ENCODE results near the gene RHBDD2.
A peak's percentile ranks its signal among the peaks of the same experiment; 100 is the strongest.
"Not testable (repeated sequence)": the region's sequence is repeated elsewhere in the genome, so short reads cannot be mapped to it uniquely, and the experiment has no call there.

The RHBDD2 gene

DNA sequence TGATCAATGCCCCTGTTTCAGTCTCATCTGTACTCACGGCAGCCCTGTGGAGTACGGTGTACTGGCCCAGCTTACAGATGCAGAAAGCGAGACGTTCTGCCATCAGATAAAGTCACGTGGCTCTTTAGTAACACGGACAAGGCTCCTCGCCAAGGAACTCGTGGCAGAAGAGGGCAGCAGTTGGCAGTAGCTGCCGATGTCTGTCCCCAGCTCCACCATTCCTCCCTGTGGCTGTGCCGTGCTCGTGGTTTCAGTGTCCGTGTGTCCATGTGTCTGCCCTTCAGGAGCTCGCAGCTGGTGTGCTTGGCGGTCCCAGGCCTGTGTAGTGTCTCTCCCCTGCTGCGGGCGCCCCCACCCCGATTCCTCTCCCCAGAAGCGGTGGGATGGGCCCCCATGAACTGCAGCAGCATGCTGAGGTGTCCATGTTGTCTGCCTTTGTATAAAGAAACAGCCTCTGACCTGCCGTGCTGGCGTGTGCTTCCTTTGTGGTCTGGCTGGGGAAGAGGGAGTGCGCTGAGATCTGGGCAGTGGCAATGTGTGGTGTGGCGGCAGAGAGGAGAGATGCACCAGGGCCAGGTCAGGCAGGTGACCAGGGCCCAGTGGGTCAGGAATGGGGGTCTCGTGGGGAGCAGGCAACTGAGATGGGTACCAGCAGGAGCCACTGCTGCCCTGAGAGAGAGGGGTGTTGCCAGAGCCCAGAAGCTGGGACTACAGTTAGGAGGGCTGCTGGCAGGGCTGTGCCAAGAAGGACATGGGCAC is 9.8 kb downstream of the RHBDD2 start:
- peak in 49 of 56 donors; percentile 15 to 86 (median 53) for DNase-seq

DNA sequence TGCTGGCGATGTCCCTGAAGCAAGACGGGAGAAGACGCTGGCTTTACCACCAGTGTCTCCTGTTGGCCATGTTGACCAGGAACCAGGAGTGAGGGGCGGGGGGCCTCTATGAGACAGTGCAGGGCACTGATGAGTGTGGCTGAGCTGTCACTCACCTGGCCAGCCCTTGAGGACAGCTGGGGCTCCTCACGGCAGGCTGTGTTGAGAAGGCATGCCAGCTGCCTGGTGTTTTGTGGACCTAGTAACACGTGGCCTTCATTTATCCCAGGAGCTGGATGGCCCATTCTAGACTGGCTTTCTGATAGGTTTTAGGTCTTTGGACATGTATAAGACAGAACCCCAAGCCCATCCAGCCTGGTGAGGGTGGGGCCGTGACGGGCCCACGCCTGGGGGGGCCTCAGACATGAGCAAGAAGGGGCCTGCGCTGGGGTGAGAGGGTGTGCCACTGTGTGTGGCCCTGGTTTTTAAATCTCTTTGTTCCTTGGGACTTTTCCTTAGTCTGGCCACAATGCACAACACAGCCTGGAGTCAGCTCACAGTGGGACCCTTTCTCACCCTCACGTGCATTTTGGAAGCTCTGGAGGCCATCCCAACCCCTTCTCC is 10.5 kb downstream of the RHBDD2 start:
- DNase-seq: no peak

DNA sequence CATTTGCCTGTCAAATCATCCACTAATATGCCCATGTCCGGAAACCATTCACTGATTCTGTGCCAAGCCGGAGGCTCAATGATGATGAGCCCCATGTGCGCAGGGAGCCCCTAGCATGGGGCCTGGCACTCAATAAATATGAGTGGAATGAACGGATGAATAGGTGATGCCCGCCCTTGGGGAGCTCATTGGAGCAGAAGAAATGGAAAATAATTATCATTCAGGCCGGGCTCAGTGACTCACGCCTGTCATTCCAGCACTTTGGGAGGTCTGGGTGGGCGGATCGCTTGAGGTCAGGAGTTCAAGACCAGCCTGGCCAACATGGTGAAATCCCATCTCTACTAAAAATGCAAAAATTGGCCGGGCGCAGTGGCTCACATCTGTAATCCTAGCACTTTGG is 11.0 kb downstream of the RHBDD2 start:
- no peak for DNase-seq

- peak in 4 of 56 donors; percentile 8 to 42 (median 34) for DNase-seq
These were observed 12.4 kb downstream of the RHBDD2 start for GRCh38 chr7:75891237-75891636.

DNA sequence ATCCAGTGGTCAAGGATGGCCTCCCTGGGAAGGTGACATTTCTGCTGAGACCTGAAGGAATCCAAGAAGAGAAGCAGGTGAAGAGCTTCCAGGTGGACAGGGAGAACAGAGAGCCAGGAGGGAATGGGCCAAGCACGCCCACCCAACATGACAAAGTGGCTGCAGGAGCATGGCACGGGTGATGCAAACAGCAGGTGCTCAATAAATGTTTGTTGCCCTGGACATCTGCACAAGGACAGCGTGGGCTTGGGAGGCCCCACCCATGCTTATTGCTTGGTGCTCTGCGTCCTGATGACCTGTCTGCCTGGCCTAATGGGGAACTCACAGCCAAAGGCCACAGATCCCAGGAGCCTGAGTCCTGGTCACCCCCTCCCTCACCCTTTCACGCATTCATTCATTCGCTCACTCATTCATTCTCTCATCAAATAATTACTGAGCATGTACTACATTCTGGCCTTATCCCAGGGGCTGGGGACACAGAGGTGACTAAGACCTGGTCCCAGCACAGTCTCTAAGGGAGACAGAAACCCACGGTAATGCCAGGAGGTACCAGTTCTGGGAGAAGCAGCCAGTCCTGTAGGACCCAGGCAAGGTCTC is 13.1 kb downstream of the RHBDD2 start:
- DNase-seq: no peak

DNA sequence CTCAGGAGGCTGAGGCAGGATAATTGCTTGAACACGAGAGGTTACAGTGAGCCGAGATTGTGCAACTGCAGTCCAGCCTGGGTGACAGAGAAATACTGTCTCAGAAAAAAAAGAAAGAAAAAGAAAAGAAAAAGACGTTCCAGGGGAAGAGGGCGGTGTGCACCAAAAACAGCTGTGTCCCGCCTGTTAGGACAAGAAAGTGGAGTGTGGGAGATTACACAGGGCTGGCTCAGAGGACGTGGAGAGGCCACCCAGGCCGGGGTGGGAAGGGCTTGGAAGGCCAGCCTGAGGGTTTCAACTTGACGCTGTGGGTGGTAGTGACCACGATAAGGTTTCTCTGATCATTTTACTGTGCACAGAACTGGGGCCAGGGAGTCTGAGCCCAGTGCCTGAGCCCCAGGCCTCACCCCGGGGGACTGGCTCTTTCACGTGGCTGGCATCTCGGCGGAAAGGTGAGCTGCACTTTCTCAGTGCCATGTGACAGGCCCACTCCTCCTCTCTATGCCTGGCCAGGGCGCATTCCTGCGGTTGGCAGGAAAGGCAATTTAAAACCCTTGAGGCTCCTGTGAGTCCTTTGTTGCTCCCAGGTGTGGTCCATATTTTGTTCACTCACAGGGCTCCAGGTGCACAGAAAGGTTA is 13.9 kb downstream of the RHBDD2 start:
- DNase-seq: no peak

DNA sequence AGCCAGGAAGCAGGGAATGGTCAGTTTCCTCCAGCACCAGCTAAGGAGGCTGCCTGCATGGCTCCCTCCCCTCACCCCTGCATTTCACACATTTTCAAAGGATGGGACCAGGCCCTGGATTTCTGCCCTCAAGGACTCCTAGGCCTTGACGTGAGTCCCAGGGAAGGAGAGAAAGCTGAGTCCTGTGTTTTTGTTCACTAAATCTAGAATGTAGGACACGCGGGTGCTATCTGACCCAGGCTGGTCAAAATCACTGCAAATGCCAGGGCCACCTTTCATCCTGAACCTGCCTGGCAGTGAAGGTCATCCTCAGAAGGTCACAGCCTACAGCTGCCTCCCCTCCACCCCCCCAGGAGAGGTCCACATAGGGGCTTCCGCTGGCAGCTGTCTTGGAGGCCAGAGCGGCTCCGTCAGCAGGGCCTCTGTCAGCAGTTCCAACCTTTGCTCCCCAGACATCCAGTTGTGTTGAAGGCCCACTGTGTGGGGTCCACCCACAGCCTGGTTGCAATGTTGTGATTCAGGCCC is 18.0 kb downstream of the RHBDD2 start:
- no peak for DNase-seq

- no peak for DNase-seq
These were observed 21.9 kb downstream of the RHBDD2 start for GRCh38 chr7:75900617-75901315.

GRCh38 chr7:75905785-75906604 is 27.2 kb downstream of the RHBDD2 start:
- DNase-seq: peak in 54 of 56 donors; percentile 6 to 83 (median 56)

DNA sequence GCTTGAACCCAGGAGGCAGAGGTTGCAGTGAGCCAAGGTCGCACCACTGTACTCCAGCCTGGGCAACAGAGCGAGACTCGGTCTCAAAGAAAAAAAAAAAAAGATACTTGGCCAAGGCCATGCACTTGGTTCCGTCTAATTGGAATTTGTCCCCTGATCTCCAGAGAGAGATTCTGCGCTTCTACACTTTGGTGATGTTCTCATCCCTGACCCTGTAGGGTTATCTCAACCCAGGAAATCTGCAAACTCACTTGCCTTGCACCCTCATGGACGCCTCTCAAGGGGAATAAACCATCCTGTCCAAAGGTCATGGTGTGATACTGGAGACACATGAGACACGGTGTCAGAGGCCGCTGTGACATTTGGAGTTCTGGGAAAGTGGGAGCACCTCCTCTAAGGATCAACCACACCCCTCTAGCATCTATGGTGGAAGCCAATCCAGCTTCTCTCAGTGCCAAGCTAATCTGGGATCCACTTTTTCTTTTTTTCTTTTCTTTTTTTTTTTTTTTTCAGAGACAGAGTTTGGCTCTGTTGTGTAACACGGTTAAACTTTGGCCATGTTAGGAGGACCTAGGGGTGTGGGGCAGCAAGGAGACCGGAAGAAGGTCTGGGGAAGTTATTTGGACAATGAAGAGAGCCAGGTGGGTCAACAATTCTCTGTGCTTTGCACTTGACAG is 28.3 kb downstream of the RHBDD2 start:
- no peak for DNase-seq

DNA sequence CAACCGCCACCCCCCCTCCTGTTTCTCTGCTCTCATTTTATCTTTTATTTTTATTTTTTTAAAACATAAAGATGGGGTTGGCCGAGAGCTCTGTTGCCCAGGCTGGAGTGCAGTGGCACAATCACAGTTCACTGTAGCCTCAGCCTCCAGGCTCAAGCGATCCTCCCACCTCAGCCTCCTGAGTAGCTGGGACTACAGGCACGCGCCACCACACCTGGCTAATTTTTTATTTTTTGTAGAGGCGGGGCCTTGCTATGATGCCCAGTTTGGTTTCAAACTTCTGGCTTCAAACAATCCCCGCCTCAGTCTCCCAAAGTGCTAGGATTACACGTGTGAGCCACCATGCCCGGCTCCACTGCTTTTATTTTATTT is 28.8 kb downstream of the RHBDD2 start:
- DNase-seq: not testable (repeated sequence)

- no peak for DNase-seq
These were observed 30.8 kb downstream of the RHBDD2 start for GRCh38 chr7:75909521-75910132.

- DNase-seq: not testable (repeated sequence)
These were observed 32.4 kb downstream of the RHBDD2 start for GRCh38 chr7:75911186-75911585.

DNA sequence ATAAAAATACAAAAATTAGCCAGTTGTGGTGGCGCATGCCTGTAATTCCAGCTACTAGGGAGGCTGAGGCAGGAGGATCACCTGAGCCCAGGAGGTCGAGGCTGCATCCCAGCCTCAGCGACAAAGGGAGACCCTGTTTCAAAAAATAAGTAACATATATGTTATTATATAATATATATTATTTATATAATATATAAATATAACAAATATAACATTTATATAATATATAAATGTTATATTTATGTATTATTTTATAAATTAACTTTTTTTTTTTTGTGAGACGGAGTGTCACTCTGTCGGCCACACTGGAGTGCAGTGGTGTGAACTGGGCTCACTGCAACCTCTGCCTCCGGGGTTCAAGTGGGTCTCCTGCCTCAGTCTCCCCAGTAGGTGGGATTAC is 34.6 kb downstream of the RHBDD2 start:
- DNase-seq: no peak

DNA sequence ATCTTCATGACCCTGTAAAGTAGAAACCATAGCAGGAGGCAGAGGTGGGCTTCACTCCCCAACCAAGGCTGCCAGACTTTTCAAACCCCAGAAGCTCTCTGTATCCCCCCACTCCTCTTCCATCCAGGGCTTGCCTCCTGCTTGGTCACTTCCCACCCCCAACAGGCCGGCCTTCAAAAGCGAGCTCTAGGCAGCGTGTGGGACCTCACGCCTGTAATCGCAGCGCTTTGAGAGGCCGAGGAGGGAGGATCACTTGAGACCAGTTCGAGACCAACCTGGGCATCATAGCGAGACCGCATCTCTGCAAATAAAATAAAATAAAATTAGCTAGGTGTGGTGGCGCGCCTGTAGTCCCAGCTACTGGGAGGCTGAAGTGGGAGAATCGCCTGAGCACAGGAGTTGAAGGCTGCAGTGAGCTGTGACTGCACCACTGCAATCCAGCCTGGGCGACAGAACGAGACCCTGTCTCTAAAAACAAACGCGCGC is 35.4 kb downstream of the RHBDD2 start:
- DNase-seq: peak in 2 of 56 donors; percentile 32 to 33

DNA sequence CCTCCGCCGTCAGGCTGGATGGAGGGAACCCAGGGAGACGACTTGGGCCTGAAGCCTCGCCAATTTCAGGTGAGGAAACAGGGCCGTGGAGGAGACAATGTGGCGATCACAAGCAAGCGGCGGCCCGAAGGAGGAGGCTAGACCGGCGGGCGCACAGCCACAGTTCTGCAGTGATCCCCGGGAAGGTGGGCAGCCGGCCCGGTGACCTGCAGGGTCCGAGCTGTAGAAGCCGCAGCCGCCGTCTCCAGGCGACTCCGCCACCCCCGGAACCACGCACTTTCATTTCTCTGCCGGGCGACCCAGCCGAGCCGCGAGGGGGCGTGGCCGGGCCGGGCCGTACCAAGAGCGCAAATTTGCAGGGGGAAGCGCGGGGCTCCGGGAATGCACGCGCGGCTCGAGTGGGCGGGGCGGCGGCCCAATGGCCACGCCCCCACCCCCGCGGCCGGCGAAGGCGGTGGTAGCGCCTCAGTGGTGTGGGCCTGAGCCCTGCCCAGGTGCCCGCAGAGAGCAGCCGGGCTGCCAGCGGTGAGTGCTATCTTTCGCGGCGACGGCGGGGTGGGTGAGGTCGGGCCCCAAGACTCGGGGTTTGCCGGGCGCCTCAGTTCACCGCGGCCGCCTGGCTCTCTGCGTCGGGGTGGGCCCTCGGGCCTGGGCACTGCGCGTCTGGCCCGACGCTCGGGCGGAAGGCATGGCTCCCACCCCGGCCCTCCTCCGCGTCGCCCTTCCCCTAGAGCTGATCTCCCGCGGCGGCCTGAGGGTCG is 36.0 kb downstream of the RHBDD2 start, which contains the start of gene POR:
POR (plus strand) TSS at position 501 of the 761 bp plus-strand sequence. CDS start 38,847 bp downstream, outside the sequence.
- peak; percentile 55 to 99 (median 94) for DNase-seq

DNA sequence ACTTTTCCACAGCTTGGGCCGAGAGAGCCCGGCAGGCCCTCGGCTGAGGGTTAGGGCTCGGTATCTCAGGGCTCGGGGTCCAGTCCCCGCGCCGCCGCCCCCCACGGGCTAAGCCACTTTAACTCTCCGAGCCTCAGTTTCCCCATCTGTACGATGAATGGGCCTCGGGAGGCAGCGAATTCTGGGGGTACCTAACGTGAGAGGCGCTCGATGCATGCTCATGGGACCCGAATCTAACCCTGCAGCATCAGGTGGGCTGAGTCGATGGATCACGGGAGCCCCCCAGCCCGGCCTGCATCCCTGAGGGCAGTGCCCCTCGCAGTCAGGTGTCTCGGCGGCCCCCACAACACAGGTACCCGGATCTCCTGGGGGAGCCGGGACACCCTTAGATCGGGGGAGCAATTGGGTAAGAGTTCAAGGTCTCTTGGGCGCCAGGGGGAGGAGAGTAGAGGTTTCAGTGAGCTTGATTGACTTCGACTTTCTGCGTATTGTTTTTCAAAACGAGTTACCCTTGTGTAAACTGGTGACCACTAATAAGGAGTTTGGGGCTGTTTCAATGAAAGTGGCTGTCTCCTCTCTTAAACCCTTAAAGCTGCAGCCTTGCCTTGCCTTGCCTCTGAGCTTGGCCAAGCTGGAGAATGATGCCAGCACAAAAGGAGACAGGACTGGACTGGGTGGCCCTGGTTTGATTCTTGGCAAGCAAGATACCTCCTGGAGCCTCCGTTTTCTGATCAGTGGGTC is 36.8 kb downstream of the RHBDD2 start:
- peak in 23 of 56 donors; percentile 7 to 49 (median 26) for DNase-seq
